ENCODE measurements around the gene FANCC. TPM values are rescaled to one million over a fixed set of nuclear protein-coding genes. Genes with fewer than 3 reads are reported as not detected.

The FANCC gene
- total RNA-seq, 1 donor from 2014 or later = 35.4 TPM

Other genes starting within 250 kb of the FANCC start
- gene PTCH1, start 199.3 kb upstream of the FANCC start, total RNA-seq (ENCODE audit: insufficient read depth, low replicate concordance) = 7.5 TPM